ENCODE data around the gene SLC17A8. TPM values are rescaled to one million over a fixed set of nuclear protein-coding genes. Genes with fewer than 3 reads are reported as not detected.

Gene SLC17A8
- total RNA-seq, 1 donor from 2014 or later = under 0.01 TPM

DNA sequence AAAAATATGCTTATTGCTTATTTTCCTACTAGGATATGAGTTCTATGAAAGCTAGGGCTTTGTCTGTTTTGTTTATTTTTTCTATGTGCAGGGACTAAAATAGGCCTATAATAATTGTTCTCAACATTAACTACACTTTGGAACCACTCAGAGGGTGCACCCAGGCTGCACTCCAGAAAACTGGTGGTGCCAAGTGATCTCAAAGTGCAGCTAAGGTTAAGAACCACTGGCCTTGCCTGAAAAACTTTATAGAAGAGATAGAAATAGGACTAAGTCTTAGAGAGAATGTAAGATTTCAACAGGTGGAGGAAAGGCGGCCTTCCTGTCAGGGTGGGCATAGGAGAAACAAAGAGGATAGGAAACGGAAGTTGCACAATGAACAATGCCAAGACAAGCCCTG is 79.1 kb downstream of the SLC17A8 start:
- no peak overlapping the region for H3K4me3 ChIP-seq (ENCODE audit: low read length in 3 of 3)

DNA sequence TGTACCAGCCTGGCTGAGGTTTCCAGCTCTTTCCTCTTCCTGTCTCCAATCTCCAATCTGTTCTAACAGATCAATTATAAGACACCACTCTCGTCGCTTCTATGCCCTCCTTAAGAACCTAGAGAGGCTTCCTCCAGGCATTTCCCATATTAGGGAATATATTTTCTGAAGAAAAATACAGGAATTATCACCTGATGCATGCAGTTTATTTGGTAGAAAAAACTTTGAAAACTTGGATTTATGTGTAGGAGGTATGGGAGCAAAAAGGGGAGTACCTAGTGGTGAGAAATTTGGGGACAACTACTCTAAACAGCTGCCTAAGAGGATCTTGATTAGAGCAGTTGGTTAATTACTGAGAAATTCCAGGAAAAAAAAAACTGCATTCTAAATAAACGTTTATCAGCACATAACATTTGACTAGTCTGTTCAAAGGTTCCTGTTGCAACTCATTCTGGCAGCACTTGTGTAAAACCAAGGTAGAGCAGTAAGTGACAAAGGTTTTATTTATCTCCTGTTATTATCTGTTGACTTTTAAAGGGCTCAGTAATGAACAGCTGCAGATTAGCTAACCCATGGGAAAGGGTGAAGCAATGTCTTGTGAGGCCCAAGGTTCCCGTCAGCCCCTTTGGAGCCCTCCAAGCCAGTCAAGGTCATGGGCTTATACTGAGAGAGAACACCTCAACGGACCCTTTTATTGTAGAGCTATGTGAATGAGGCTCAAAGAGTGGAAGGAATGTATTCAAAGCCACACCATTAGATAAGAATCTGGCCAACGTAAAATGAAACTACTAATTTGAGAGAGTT is 80.4 kb downstream of the SLC17A8 start:
- no peaks in the 10 kb centered on the region for H3K36me3 ChIP-seq (ENCODE audit: control insufficient read depth in 3 of 3, insufficient read depth in 3 of 3, low read length in 3 of 3)
- H3K27me3 ChIP-seq (ENCODE audit: control insufficient read depth in 3 of 3, insufficient read depth in 3 of 3, low read length in 3 of 3) = no peaks in the 10 kb centered on the region
- no peak overlapping the region for H3K4me3 ChIP-seq (ENCODE audit: low read length in 3 of 3)
- no peak overlapping the region for H3K9ac ChIP-seq (ENCODE audit: low read depth in 1 of 3, low read length in 3 of 3)
- H3K4me1 ChIP-seq (ENCODE audit: control insufficient read depth in 3 of 3, insufficient read depth in 3 of 3, low read length in 3 of 3) = no peaks in the 10 kb centered on the region
- no peaks in the 10 kb centered on the region for H3K9me3 ChIP-seq (ENCODE audit: control insufficient read depth in 3 of 3, low read length in 3 of 3)
- no peak overlapping the region for H3K27ac ChIP-seq (ENCODE audit: low read depth, low read length)

More for the DNA sequence above, 79.1 kb downstream of the SLC17A8 start:
- H3K9me3 ChIP-seq (ENCODE audit: control insufficient read depth in 3 of 3, low read length in 3 of 3) = no peaks in the 10 kb centered on the region
- no peaks in the 10 kb centered on the region for H3K27me3 ChIP-seq (ENCODE audit: control insufficient read depth in 3 of 3, insufficient read depth in 3 of 3, low read length in 3 of 3)
- no peak overlapping the region for H3K9ac ChIP-seq (ENCODE audit: low read depth in 1 of 3, low read length in 3 of 3)
- H3K36me3 ChIP-seq (ENCODE audit: control insufficient read depth in 3 of 3, insufficient read depth in 3 of 3, low read length in 3 of 3) = no peaks in the 10 kb centered on the region
- no peak overlapping the region for H3K27ac ChIP-seq (ENCODE audit: low read depth, low read length)
- H3K4me1 ChIP-seq (ENCODE audit: control insufficient read depth in 3 of 3, insufficient read depth in 3 of 3, low read length in 3 of 3) = no peaks in the 10 kb centered on the region

GRCh38 chr12:100439797-100440196 is 82.9 kb downstream of the SLC17A8 start:
- Histone ChIP-seq H3K27me3 (ENCODE audit: control insufficient read depth in 3 of 3, insufficient read depth in 3 of 3, low read length in 3 of 3) (no peaks in the 10 kb centered on the region), H3K36me3 (ENCODE audit: control insufficient read depth in 3 of 3, insufficient read depth in 3 of 3, low read length in 3 of 3) (no peaks in the 10 kb centered on the region), H3K9ac (ENCODE audit: low read depth in 1 of 3, low read length in 3 of 3) (no peak overlapping the region), H3K4me3 (ENCODE audit: low read length in 3 of 3) (no peak overlapping the region), H3K9me3 (ENCODE audit: control insufficient read depth in 3 of 3, low read length in 3 of 3) (no peaks in the 10 kb centered on the region), H3K27ac (ENCODE audit: low read depth, low read length) (no peak overlapping the region), H3K4me1 (ENCODE audit: control insufficient read depth in 3 of 3, insufficient read depth in 3 of 3, low read length in 3 of 3) (no peaks in the 10 kb centered on the region)

DNA sequence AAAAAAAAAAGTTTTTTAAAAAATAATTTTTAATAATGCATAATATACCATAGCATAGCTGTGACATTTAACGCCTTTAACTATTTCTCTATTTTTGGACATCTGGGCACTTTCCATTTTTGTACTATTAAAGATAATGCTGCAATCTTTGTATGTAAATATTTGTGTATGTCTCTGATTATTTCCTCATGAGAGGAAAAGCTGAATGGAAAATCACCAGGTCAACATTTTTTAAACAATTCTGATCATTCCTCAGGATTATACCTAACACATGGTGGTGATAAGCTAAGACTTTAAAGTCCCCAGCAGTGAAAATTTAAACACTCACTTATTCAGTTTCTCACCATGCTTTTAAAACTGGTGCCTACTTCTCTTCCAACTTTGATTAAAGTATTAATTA is 85.5 kb downstream of the SLC17A8 start:
- no peak overlapping the region for H3K9ac ChIP-seq (ENCODE audit: low read depth in 1 of 3, low read length in 3 of 3)
- no peaks in the 10 kb centered on the region for H3K4me1 ChIP-seq (ENCODE audit: control insufficient read depth in 3 of 3, insufficient read depth in 3 of 3, low read length in 3 of 3)

GRCh38 chr12:100443434-100443833 is 86.6 kb downstream of the SLC17A8 start:
- no peak overlapping the region for H3K27ac ChIP-seq (ENCODE audit: low read depth, low read length)
- H3K9ac ChIP-seq (ENCODE audit: low read depth in 1 of 3, low read length in 3 of 3) = no peak overlapping the region
- H3K9me3 ChIP-seq (ENCODE audit: control insufficient read depth in 3 of 3, low read length in 3 of 3) = no peaks in the 10 kb centered on the region

More for the DNA sequence above, 85.5 kb downstream of the SLC17A8 start:
- Histone ChIP-seq H3K4me3 (ENCODE audit: low read length in 3 of 3) (no peak overlapping the region), H3K27ac (ENCODE audit: low read depth, low read length) (no peak overlapping the region), H3K36me3 (ENCODE audit: control insufficient read depth in 3 of 3, insufficient read depth in 3 of 3, low read length in 3 of 3) (no peaks in the 10 kb centered on the region), H3K9me3 (ENCODE audit: control insufficient read depth in 3 of 3, low read length in 3 of 3) (no peaks in the 10 kb centered on the region), H3K27me3 (ENCODE audit: control insufficient read depth in 3 of 3, insufficient read depth in 3 of 3, low read length in 3 of 3) (no peaks in the 10 kb centered on the region)

GRCh38 chr12:100445081-100445481 is 88.2 kb downstream of the SLC17A8 start:
- Histone ChIP-seq H3K9me3 (ENCODE audit: control insufficient read depth in 3 of 3, low read length in 3 of 3) (no peaks in the 10 kb centered on the region), H3K36me3 (ENCODE audit: control insufficient read depth in 3 of 3, insufficient read depth in 3 of 3, low read length in 3 of 3) (no peaks in the 10 kb centered on the region), H3K27me3 (ENCODE audit: control insufficient read depth in 3 of 3, insufficient read depth in 3 of 3, low read length in 3 of 3) (no peaks in the 10 kb centered on the region), H3K9ac (ENCODE audit: low read depth in 1 of 3, low read length in 3 of 3) (no peak overlapping the region), H3K4me3 (ENCODE audit: low read length in 3 of 3) (no peak overlapping the region), H3K27ac (ENCODE audit: low read depth, low read length) (no peak overlapping the region), H3K4me1 (ENCODE audit: control insufficient read depth in 3 of 3, insufficient read depth in 3 of 3, low read length in 3 of 3) (no peaks in the 10 kb centered on the region)

More at GRCh38 chr12:100443434-100443833, 86.6 kb downstream of the SLC17A8 start:
- Histone ChIP-seq H3K27me3 (ENCODE audit: control insufficient read depth in 3 of 3, insufficient read depth in 3 of 3, low read length in 3 of 3) (no peaks in the 10 kb centered on the region), H3K4me3 (ENCODE audit: low read length in 3 of 3) (no peak overlapping the region), H3K4me1 (ENCODE audit: control insufficient read depth in 3 of 3, insufficient read depth in 3 of 3, low read length in 3 of 3) (no peaks in the 10 kb centered on the region), H3K36me3 (ENCODE audit: control insufficient read depth in 3 of 3, insufficient read depth in 3 of 3, low read length in 3 of 3) (no peaks in the 10 kb centered on the region)

- Histone ChIP-seq H3K4me1 (ENCODE audit: control insufficient read depth in 3 of 3, insufficient read depth in 3 of 3, low read length in 3 of 3) (no peaks in the 10 kb centered on the region), H3K4me3 (ENCODE audit: low read length in 3 of 3) (no peak overlapping the region), H3K36me3 (ENCODE audit: control insufficient read depth in 3 of 3, insufficient read depth in 3 of 3, low read length in 3 of 3) (no peaks in the 10 kb centered on the region), H3K27ac (ENCODE audit: low read depth, low read length) (no peak overlapping the region), H3K9ac (ENCODE audit: low read depth in 1 of 3, low read length in 3 of 3) (no peak overlapping the region), H3K9me3 (ENCODE audit: control insufficient read depth in 3 of 3, low read length in 3 of 3) (no peaks in the 10 kb centered on the region), H3K27me3 (ENCODE audit: control insufficient read depth in 3 of 3, insufficient read depth in 3 of 3, low read length in 3 of 3) (peaks cover 0 to 3% (median 0%) of the 10 kb centered on the region in 3 donors)
Observed at GRCh38 chr12:100447381-100447780, 90.5 kb downstream of the SLC17A8 start.

- H3K9me3 ChIP-seq (ENCODE audit: control insufficient read depth in 3 of 3, low read length in 3 of 3) = no peaks in the 10 kb centered on the region
- H3K4me1 ChIP-seq (ENCODE audit: control insufficient read depth in 3 of 3, insufficient read depth in 3 of 3, low read length in 3 of 3) = no peaks in the 10 kb centered on the region
- no peak overlapping the region for H3K27ac ChIP-seq (ENCODE audit: low read depth, low read length)
- no peaks in the 10 kb centered on the region for H3K36me3 ChIP-seq (ENCODE audit: control insufficient read depth in 3 of 3, insufficient read depth in 3 of 3, low read length in 3 of 3)
- peaks cover 0 to 3% (median 0%) of the 10 kb centered on the region in 3 donors for H3K27me3 ChIP-seq (ENCODE audit: control insufficient read depth in 3 of 3, insufficient read depth in 3 of 3, low read length in 3 of 3)
- no peak overlapping the region for H3K9ac ChIP-seq (ENCODE audit: low read depth in 1 of 3, low read length in 3 of 3)
- H3K4me3 ChIP-seq (ENCODE audit: low read length in 3 of 3) = no peak overlapping the region
Observed at GRCh38 chr12:100448656-100449055, 91.8 kb downstream of the SLC17A8 start.

GRCh38 chr12:100450735-100451134 is 93.9 kb downstream of the SLC17A8 start:
- Histone ChIP-seq H3K36me3 (ENCODE audit: control insufficient read depth in 3 of 3, insufficient read depth in 3 of 3, low read length in 3 of 3) (no peaks in the 10 kb centered on the region), H3K4me1 (ENCODE audit: control insufficient read depth in 3 of 3, insufficient read depth in 3 of 3, low read length in 3 of 3) (no peaks in the 10 kb centered on the region), H3K9ac (ENCODE audit: low read depth in 1 of 3, low read length in 3 of 3) (no peak overlapping the region), H3K27me3 (ENCODE audit: control insufficient read depth in 3 of 3, insufficient read depth in 3 of 3, low read length in 3 of 3) (peaks cover 0 to 3% (median 0%) of the 10 kb centered on the region in 3 donors), H3K9me3 (ENCODE audit: control insufficient read depth in 3 of 3, low read length in 3 of 3) (no peaks in the 10 kb centered on the region), H3K4me3 (ENCODE audit: low read length in 3 of 3) (no peak overlapping the region), H3K27ac (ENCODE audit: low read depth, low read length) (no peak overlapping the region)

DNA sequence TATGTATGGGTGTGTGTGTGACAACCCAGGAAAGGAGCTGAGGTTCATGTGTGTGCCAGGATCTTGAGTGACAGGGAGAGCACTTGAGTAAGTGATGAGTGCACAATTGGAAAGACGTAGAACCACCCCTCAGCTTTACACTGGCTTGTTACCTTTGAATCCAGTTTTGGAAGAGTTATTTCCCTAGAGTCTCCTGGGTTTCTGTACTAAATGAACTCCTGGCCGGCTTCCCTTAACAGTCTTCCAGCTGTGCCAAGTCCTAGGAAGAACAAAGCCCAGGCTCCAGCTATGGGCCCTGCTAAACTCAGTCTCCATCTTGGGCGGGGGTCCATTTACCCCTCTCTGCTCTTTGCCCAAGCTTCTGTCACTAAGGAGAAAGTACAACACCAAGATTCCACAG is 97.1 kb downstream of the SLC17A8 start:
- Histone ChIP-seq H3K4me3 (ENCODE audit: low read length in 3 of 3) (no peak overlapping the region), H3K4me1 (ENCODE audit: control insufficient read depth in 3 of 3, insufficient read depth in 3 of 3, low read length in 3 of 3) (no peaks in the 10 kb centered on the region), H3K27ac (ENCODE audit: low read depth, low read length) (no peak overlapping the region), H3K9me3 (ENCODE audit: control insufficient read depth in 3 of 3, low read length in 3 of 3) (no peaks in the 10 kb centered on the region), H3K27me3 (ENCODE audit: control insufficient read depth in 3 of 3, insufficient read depth in 3 of 3, low read length in 3 of 3) (peaks cover 0 to 3% (median 0%) of the 10 kb centered on the region in 3 donors), H3K36me3 (ENCODE audit: control insufficient read depth in 3 of 3, insufficient read depth in 3 of 3, low read length in 3 of 3) (no peaks in the 10 kb centered on the region), H3K9ac (ENCODE audit: low read depth in 1 of 3, low read length in 3 of 3) (no peak overlapping the region)

Measured in skeletal muscle tissue (tissue), 4 donors.